GM20431 (cell line): Measurements from ENCODE around the gene ZNF865.

ENCODE experiments used
- in situ Hi-C: fragments of 300-500 bp; cut with MseI, MboI; formaldehyde crosslinking; loops from one replicate; pipeline ENCODE4 v1.15.0; 2020; ENCODE audit warnings: low sequenced_read_pairs; ENCODE audit not compliant: unreplicated experiment

ZNF865 gene

GRCh38 chr19:55603115-55603514, 2.3 kb upstream of the ZNF865 start:
- in situ Hi-C loops, result no loop called here

- in situ Hi-C loops, result no loop called here
Observed at GRCh38 chr19:55603581-55604292, 1.7 kb upstream of the ZNF865 start.

- in situ Hi-C loops, result no loop called here
Observed at GRCh38 chr19:55605207-55605636, 225 bp upstream of the ZNF865 start.

GRCh38 chr19:55606471-55606787, 982 bp downstream of the ZNF865 start:
- in situ Hi-C loops, result no loop called here

GRCh38 chr19:55606817-55607216, 1.4 kb downstream of the ZNF865 start:
- in situ Hi-C loops, result no loop called here

- in situ Hi-C loops, result no loop called here
Observed at GRCh38 chr19:55609326-55609725, 3.9 kb downstream of the ZNF865 start.

- in situ Hi-C loops, result no loop called here
Observed at GRCh38 chr19:55611300-55611982, 6.0 kb downstream of the ZNF865 start.

- in situ Hi-C loops, result no loop called here
Observed at GRCh38 chr19:55611983-55612645, 6.7 kb downstream of the ZNF865 start.

- in situ Hi-C loops, result no loop called here
Observed at GRCh38 chr19:55613396-55613795, 7.9 kb downstream of the ZNF865 start.

- in situ Hi-C loops, result no loop called here
Observed at GRCh38 chr19:55613930-55614710, 8.7 kb downstream of the ZNF865 start.

- in situ Hi-C loops, result no loop called here
Observed at GRCh38 chr19:55614711-55615542, 9.5 kb downstream of the ZNF865 start.

- in situ Hi-C loops, result no loop called here
Observed at GRCh38 chr19:55615543-55616394, 10.3 kb downstream of the ZNF865 start.

- in situ Hi-C loops, result no loop called here
Observed at GRCh38 chr19:55616395-55616875, 11.0 kb downstream of the ZNF865 start.

GRCh38 chr19:55617426-55617825, 12.0 kb downstream of the ZNF865 start:
- in situ Hi-C loops, result no loop called here

- in situ Hi-C loops, result no loop called here
Observed at GRCh38 chr19:55618426-55618825, 13.0 kb downstream of the ZNF865 start.

- in situ Hi-C loops, result no loop called here
Observed at GRCh38 chr19:55619286-55619685, 13.8 kb downstream of the ZNF865 start.

GRCh38 chr19:55620410-55621204, 15.2 kb downstream of the ZNF865 start:
- in situ Hi-C loops, result loop anchor here (10.0 kb wide), 1 partner anchor 106 kb away; no protein-coding TSS in a partner anchor

- in situ Hi-C loops, result loop anchor here (10.0 kb wide), 1 partner anchor 106 kb away; no protein-coding TSS in a partner anchor
Observed at GRCh38 chr19:55621205-55621672, 15.8 kb downstream of the ZNF865 start.
